Naive thymus-derived CD8-positive, alpha-beta T cell (primary cell): ENCODE results near the gene DSEL. TPM values are rescaled to one million over a fixed set of nuclear protein-coding genes. Genes with fewer than 3 reads are reported as not detected.

Source experiments
- ATAC-seq, 2 donors: fragments of 150-1000 bp; cut with Tn5 transposase in 1 of 2; sonication (Bioruptor Pico), chemical (Tn5 transposase) in 1 of 2; 1 replicate in 1 of 2; 2 replicates in 1 of 2; pipeline ENCODE4 v1.10.0; 2021; ENCODE audit warnings: mild to moderate bottlenecking in 2 of 2, moderate library complexity in 2 of 2
- POLR2A ChIA-PET: fragments of 350-600 bp; sonication (Branson Sonifier 250); formaldehyde crosslinking; loops from one replicate; lab custom pipeline; 2021; ENCODE audit warnings: antibody characterized with exemption; lab: Charles Lee
- DNase-seq, 10 donors: peaks; one replicate each; pipeline versions ENCODE4 v3.0.0 to v3.0.0-alpha.2; 2020 to 2022
- H3K27ac Mint-ChIP-seq, 10 donors: one replicate each; pipeline ENCODE4 v1.8.0; 2020 to 2022; ENCODE audit warnings: mild to moderate bottlenecking in 10 of 10, mixed read lengths in 10 of 10, moderate library complexity in 4 of 10, inconsistent platforms in 1 of 10
- H3K27me3 Mint-ChIP-seq, 5 donors: one replicate each; pipeline ENCODE4 v1.8.0; 2021 to 2022; ENCODE audit warnings: mixed read lengths in 5 of 5
- H3K36me3 Mint-ChIP-seq, 3 donors: one replicate each; pipeline ENCODE4 v1.8.0; 2020 to 2022; ENCODE audit warnings: mixed read lengths in 3 of 3, mild to moderate bottlenecking in 2 of 3, inconsistent platforms in 1 of 3
- H3K4me1 Mint-ChIP-seq, 4 donors: one replicate each; pipeline ENCODE4 v1.8.0; 2021 to 2022; ENCODE audit warnings: mixed read lengths in 4 of 4
- H3K4me3 Mint-ChIP-seq, 10 donors: one replicate each; pipeline ENCODE4 v1.8.0; 2020 to 2022; ENCODE audit warnings: mild to moderate bottlenecking in 10 of 10, mixed read lengths in 10 of 10, moderate library complexity in 6 of 10, inconsistent platforms in 1 of 10
- H3K9me3 Mint-ChIP-seq, 9 donors: one replicate each; pipeline ENCODE4 v1.8.0; 2020 to 2022; ENCODE audit warnings: mixed read lengths in 9 of 9, mild to moderate bottlenecking in 3 of 9, inconsistent platforms in 1 of 9, moderate library complexity in 1 of 9
- polyA plus RNA-seq, 3 donors: library from polyadenylated mRNA; unstranded; fragments of 300-500 nt; fragmentation: Illumina TruSeq; gene quantifications; one replicate each; pipeline ENCODE4 v1.2.3, GENCODE V29; 2021
- total RNA-seq, 8 experiments: library from RNA in 2 of 8; stranded (reverse) in 2 of 8; gene quantifications; one replicate each; pipeline ENCODE4 v1.2.3 and lab custom pipeline; 2021 to 2026

Gene DSEL
- total and polyA plus RNA-seq, 5 experiments from 2014 or later: 2.5 to 5.5 (median 3.3) TPM

DNA sequence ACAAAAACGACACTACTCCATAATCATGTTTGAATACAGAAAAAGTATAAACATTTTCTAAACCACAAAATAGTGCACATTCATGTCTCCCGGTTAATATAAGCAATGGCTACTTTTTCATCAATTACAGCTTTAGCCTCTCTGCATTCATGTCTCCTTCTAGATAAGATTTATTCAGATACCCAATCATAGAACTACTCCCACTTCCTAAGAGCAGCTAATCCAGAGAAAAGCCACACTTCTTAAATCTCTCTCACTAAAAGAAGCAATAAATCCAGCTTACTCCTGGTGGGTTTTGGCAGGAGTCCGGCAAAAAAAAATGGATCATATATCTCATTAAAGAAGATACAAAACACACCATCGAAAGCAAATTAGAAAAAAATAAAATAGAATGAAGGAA lies 20.1 kb downstream of the DSEL start:
- H3K9me3 Mint-ChIP-seq: peaks cover 0 to 9% (median 3%) of the 10 kb centered on the region in 9 donors
- peaks cover 0 to 4% (median 3%) of the 10 kb centered on the region in 5 donors for H3K27me3 Mint-ChIP-seq
- no peak overlapping the region for H3K4me3 Mint-ChIP-seq
- DNase-seq (no peak), ATAC-seq (no peak)
- H3K4me1 Mint-ChIP-seq: peaks cover 0 to 1% (median 0%) of the 10 kb centered on the region in 4 donors
- H3K36me3 Mint-ChIP-seq: peaks cover 0 to 7% (median 0%) of the 10 kb centered on the region in 3 donors
- POLR2A ChIA-PET: no interaction called here
- H3K27ac Mint-ChIP-seq: no peak overlapping the region

DNA sequence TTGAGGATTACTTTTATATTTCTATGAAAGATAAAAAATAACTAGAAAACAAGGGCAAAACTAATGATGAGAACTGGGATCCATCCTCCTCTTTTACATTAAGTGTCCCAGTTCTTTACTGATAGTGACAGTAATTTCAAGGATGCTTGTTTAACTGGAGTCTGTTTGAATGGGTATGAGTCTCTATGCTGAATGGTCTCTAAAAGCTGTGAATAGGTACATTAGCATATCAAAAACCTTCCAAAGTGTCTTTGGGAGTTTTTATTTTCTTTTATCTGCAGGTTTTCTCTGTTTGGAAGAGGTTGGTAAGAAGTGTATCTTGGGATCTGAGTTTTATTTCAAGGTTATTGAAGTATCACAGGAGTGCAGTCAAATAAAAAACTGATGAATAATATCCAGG lies 30.0 kb downstream of the DSEL start:
- no peak overlapping the region for H3K4me3 Mint-ChIP-seq
- peaks cover 2 to 9% (median 6%) of the 10 kb centered on the region in 4 donors for H3K4me1 Mint-ChIP-seq
- ATAC-seq (no peak), DNase-seq (no peak)
- no peak overlapping the region for H3K27ac Mint-ChIP-seq
- H3K36me3 Mint-ChIP-seq: peaks cover 0 to 2% (median 0%) of the 10 kb centered on the region in 3 donors
- peaks cover 0 to 2% (median 0%) of the 10 kb centered on the region in 5 donors for H3K27me3 Mint-ChIP-seq
- no peaks in the 10 kb centered on the region for H3K9me3 Mint-ChIP-seq
- POLR2A ChIA-PET: no interaction called here

DNA sequence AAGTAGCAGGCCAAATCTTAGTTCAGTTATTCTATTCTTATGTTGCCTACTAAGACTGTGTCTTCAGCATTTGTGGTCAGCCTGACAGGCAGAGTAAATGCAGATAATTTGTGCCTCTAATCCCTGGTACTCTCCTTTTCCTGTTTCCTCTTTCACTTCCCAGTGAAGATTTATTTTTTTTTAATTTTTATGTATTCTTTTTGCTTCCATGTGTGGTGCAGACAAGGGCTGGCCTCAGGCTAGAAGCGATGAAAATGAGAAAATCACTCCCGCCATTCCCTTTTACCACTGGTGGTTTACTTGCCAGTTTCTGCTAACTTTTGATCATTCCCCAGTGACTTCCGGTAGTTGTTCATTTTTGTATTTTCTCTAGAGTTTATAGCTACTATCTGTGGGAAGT lies 30.9 kb downstream of the DSEL start:
- Mint-ChIP-seq H3K9me3 (no peaks in the 10 kb centered on the region), H3K4me3 (no peak overlapping the region), H3K27ac (no peak overlapping the region), H3K27me3 (peaks cover 0 to 2% (median 0%) of the 10 kb centered on the region in 5 donors), H3K4me1 (peaks cover 2 to 9% (median 6%) of the 10 kb centered on the region in 4 donors), H3K36me3 (peaks cover 0 to 2% (median 0%) of the 10 kb centered on the region in 3 donors)
- no peak for DNase-seq
- ATAC-seq: no peak
- POLR2A ChIA-PET: no interaction called here

DNA sequence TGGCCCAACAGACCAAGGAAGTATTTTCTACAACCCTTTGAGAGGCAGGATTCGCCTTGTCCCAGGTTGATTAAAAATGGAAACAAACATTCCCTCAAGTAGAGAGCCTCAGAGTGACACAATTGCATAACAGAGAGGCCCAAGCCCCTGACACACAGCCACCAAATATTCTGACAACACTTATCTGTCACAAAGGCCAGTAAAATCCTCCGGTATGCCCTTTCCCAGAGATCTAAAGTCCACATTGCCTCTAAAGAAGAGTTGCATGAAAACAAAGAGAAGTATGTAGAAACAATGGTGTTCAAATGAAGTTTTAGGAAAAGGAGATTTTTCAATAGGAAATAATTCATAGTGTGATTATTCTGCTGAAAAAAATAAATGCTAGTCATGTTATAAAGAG lies 32.1 kb downstream of the DSEL start:
- Mint-ChIP-seq H3K27me3 (peaks cover 0 to 2% (median 0%) of the 10 kb centered on the region in 5 donors), H3K27ac (peak overlapping the region in 1 of 10 donors; percentile 12), H3K4me1 (peaks cover 2 to 9% (median 6%) of the 10 kb centered on the region in 4 donors), H3K36me3 (peaks cover 0 to 4% (median 0%) of the 10 kb centered on the region in 3 donors), H3K9me3 (no peaks in the 10 kb centered on the region), H3K4me3 (no peak overlapping the region)
- POLR2A ChIA-PET: interaction anchor here (0.6 kb wide), 1 partner anchor 399 kb away, joined by 3 read pairs; no protein-coding TSS in a partner anchor
- no peak for ATAC-seq
- no peak for DNase-seq

DNA sequence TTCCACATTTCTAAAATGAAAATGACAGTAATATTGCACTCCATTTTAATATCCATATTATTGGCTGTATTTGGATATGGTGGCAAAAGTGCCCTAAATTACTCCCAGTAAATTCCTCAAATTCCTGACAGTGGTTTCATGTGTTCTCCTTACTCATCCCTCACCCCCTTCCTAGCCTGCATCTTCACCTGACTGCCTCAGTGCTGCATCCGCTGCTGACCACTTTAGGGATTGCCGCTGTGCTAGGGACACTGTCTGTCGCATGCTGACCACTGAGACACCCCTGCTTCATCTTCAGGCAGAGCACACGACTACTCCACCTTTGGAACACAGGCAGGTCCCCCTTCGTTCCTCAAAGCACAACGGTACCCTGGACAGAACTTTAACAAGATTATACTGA lies 32.6 kb downstream of the DSEL start:
- H3K4me3 Mint-ChIP-seq: no peak overlapping the region
- ATAC-seq (no peak), DNase-seq (no peak)
- H3K27ac Mint-ChIP-seq: peak overlapping the region in 1 of 10 donors; percentile 67
- peaks cover 0 to 2% (median 0%) of the 10 kb centered on the region in 5 donors for H3K27me3 Mint-ChIP-seq
- peaks cover 0 to 4% (median 0%) of the 10 kb centered on the region in 3 donors for H3K36me3 Mint-ChIP-seq
- peaks cover 2 to 9% (median 6%) of the 10 kb centered on the region in 4 donors for H3K4me1 Mint-ChIP-seq
- POLR2A ChIA-PET: no interaction called here
- no peaks in the 10 kb centered on the region for H3K9me3 Mint-ChIP-seq

DNA sequence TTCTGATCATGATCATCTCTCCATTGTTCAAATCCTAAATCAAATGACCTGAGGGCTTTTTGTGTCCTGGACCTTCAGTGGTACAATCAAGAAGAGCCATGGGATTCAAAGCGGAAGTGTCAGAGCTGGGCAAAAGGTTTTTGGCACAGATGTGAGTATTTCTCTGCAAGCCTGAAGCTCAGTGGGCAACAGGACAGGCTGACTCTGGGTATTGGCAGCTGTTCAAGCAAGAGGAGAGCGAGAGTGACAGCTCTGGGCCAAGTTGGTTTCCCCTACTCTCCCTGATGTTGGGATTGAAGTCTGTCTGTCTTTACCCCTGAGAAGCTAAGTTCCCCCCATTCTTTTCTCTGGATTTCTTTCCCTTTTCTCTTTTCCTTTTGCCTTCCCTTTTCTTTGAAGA lies 33.3 kb downstream of the DSEL start:
- DNase-seq (no peak), ATAC-seq (peak in 1 of 2 donors; percentile 36)
- no peaks in the 10 kb centered on the region for H3K9me3 Mint-ChIP-seq
- peak overlapping the region in 1 of 10 donors; percentile 41 for H3K4me3 Mint-ChIP-seq
- peak overlapping the region in 2 of 10 donors; percentile 18 to 24 for H3K27ac Mint-ChIP-seq
- peaks cover 2 to 9% (median 6%) of the 10 kb centered on the region in 4 donors for H3K4me1 Mint-ChIP-seq
- peaks cover 0 to 4% (median 0%) of the 10 kb centered on the region in 3 donors for H3K36me3 Mint-ChIP-seq
- POLR2A ChIA-PET: no interaction called here
- peaks cover 0 to 2% (median 0%) of the 10 kb centered on the region in 5 donors for H3K27me3 Mint-ChIP-seq

DNA sequence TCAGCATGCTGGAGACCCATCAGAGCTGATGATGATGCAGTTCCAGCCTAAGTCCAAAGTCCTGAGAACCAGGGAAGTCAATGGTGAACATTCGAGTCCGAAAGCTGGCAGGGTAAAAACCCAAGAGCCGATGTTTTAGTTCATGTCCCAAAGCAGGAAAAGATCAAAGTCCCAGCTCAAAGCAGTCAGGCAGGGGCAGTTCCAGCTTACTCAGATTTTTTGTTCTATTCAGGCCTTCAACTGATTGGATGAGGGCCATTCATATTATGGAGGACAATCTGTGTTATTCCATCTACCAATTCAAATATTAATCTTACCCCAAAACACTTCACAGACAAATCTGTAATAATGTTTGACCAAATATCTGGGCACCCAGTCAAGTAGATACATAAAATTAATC lies 38.3 kb downstream of the DSEL start:
- Mint-ChIP-seq H3K36me3 (peaks cover 0 to 3% (median 0%) of the 10 kb centered on the region in 3 donors), H3K27ac (peak overlapping the region in 1 of 10 donors; percentile 13)

DNA sequence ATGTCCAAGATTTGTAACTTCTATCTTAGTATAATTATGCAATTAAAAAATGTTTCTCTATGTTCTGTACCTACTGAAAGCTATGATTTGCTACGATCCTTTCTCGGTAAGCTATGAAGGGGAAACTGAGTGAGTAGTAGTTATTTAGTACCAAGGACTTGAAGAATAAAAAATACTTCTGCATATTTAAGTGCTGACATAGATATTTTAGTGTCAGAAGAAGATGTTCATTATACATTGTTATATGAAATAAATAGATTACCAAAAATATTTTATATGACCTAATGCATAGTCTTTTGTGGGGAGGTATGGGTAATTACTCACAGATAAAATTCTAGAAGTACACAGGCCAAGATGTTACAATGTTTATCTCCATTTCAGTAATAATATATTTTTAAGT lies 39.0 kb downstream of the DSEL start:
- Mint-ChIP-seq H3K27me3 (peaks cover 0 to 1% (median 0%) of the 10 kb centered on the region in 5 donors), H3K36me3 (peaks cover 0 to 3% (median 0%) of the 10 kb centered on the region in 3 donors), H3K4me1 (no peaks in the 10 kb centered on the region), H3K9me3 (peaks cover 0 to 2% (median 0%) of the 10 kb centered on the region in 9 donors), H3K27ac (no peak overlapping the region), H3K4me3 (no peak overlapping the region)
- POLR2A ChIA-PET: no interaction called here
- ATAC-seq (no peak), DNase-seq (no peak)

More for the DNA sequence above, 38.3 kb downstream of the DSEL start:
- Mint-ChIP-seq H3K9me3 (peaks cover 0 to 2% (median 0%) of the 10 kb centered on the region in 9 donors), H3K4me3 (no peak overlapping the region), H3K4me1 (peaks cover 2 to 3% (median 2%) of the 10 kb centered on the region in 4 donors), H3K27me3 (peaks cover 0 to 1% (median 0%) of the 10 kb centered on the region in 5 donors)
- DNase-seq (no peak), ATAC-seq (no peak)
- POLR2A ChIA-PET: no interaction called here

DNA sequence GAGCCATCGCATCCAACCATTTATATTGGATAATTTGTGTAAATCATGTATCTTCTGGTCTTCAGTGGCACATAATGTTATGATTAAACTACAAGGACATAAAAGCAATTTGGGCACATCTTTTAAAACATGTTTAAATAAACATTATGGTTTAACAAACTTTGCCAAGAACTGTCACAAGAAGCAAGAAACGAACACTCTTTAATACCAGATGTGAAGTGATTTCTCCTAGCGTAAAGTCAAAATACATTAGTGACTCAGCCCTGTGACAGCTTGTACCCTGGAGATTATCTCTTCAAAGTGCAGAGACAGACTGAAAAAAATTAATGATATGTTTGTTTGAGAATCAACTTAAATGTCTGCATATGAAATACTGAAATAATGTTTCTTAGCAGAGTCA lies 39.9 kb downstream of the DSEL start:
- peaks cover 0 to 1% (median 0%) of the 10 kb centered on the region in 5 donors for H3K27me3 Mint-ChIP-seq
- H3K4me1 Mint-ChIP-seq: no peaks in the 10 kb centered on the region
- DNase-seq (no peak), ATAC-seq (no peak)
- peaks cover 0 to 3% (median 0%) of the 10 kb centered on the region in 3 donors for H3K36me3 Mint-ChIP-seq
- POLR2A ChIA-PET: no interaction called here
- peaks cover 0 to 2% (median 0%) of the 10 kb centered on the region in 9 donors for H3K9me3 Mint-ChIP-seq
- H3K27ac Mint-ChIP-seq: no peak overlapping the region
- no peak overlapping the region for H3K4me3 Mint-ChIP-seq

DNA sequence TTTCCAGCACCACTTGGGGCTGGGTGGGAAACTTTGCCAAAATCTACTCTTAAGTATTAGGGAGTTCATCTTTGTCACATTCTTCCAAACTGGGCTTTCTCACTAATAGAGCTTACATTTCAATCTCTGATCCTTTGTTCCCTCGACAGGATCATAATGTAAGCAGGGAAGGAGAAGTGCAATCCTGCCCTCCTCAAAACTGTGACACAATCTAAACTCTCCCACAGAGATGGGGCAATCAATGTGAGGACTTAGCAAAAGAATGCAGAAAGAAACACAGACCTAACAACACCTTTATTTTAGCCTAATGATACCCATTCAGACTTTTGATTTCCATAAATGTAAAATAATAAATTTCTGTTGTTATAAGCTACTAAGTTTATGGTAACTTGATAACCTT lies 40.8 kb downstream of the DSEL start:
- Mint-ChIP-seq H3K27ac (no peak overlapping the region), H3K4me1 (no peaks in the 10 kb centered on the region), H3K27me3 (peaks cover 0 to 1% (median 0%) of the 10 kb centered on the region in 5 donors), H3K4me3 (no peak overlapping the region), H3K36me3 (peaks cover 0 to 3% (median 0%) of the 10 kb centered on the region in 3 donors), H3K9me3 (peaks cover 0 to 2% (median 0%) of the 10 kb centered on the region in 9 donors)
- DNase-seq: no peak
- POLR2A ChIA-PET: no interaction called here
- ATAC-seq: no peak

DNA sequence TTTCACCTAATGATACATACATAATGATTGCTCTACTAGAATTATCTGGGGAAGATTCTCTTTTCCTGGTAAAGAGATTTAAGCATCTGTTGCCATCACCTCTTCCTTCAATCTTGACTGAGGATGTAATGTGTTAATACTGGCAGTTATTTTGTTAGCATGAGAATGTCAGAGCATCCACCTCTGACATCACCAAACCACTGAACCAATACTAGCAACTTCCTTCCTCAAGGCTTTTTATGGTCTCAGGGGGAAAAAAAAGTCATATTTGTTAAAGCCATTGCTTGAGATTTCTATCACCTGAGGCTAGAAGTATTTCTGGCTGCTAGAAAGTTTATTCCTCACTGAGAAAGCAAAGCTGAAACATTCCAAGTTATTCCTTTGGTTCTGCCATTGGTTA lies 48.5 kb downstream of the DSEL start:
- peaks cover 0 to 4% (median 0%) of the 10 kb centered on the region in 3 donors for H3K36me3 Mint-ChIP-seq
- POLR2A ChIA-PET: no interaction called here
- H3K4me3 Mint-ChIP-seq: no peak overlapping the region
- H3K27ac Mint-ChIP-seq: peak overlapping the region in 1 of 10 donors; percentile 41
- DNase-seq (peak in 2 of 10 donors; percentile 31 to 37), ATAC-seq (peak in 1 of 2 donors; percentile 80)
- H3K4me1 Mint-ChIP-seq: peaks cover 8 to 19% (median 14%) of the 10 kb centered on the region in 4 donors
- H3K27me3 Mint-ChIP-seq: peaks cover 0 to 2% (median 0%) of the 10 kb centered on the region in 5 donors
- peaks cover 0 to 6% (median 0%) of the 10 kb centered on the region in 9 donors for H3K9me3 Mint-ChIP-seq

DNA sequence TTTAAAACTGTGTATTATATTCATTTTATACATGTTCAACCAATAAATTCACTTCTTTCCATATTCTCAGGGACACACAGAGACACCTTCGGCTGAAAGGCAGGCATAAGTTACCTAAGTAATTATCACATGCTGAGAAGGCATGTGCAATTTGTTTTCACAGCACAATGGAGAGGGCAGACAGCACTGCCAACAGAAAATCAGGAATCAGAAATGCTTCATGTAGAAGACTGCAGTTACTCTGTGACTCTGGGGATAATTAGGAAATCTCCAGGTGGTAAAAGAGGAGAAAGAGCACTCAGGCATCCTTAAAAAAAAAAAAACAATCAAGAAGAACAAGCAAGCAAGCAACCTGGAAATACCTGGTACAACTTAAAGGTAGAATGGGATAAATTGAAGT lies 49.3 kb downstream of the DSEL start:
- POLR2A ChIA-PET: no interaction called here
- Mint-ChIP-seq H3K27me3 (peaks cover 0 to 2% (median 0%) of the 10 kb centered on the region in 5 donors), H3K4me3 (no peak overlapping the region), H3K9me3 (peaks cover 0 to 6% (median 0%) of the 10 kb centered on the region in 9 donors), H3K36me3 (peaks cover 0 to 7% (median 0%) of the 10 kb centered on the region in 3 donors), H3K27ac (no peak overlapping the region), H3K4me1 (peaks cover 8 to 19% (median 14%) of the 10 kb centered on the region in 4 donors)
- DNase-seq: no peak
- ATAC-seq: no peak

DNA sequence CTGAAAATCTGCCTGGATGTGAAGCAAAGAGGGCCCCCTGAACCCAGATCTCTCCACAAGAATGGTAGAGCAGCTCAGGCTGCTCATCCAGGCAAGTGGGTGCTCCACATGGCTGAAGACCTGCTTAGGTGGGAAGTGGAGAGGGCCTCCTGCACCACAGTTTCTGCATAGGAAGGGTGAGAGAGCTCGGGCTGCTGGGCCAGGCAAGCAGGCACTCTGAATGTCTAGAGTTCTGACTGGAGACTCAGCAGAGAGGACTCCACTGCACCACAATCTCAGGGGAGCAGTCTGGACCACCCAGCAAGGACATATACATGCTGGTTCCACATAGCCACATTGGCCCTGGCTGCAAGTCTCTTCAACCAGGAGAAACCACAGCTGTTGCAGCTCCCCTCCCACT lies 52.0 kb downstream of the DSEL start:
- Mint-ChIP-seq H3K27me3 (peaks cover 0 to 2% (median 0%) of the 10 kb centered on the region in 5 donors), H3K27ac (no peak overlapping the region), H3K36me3 (peaks cover 0 to 7% (median 6%) of the 10 kb centered on the region in 3 donors), H3K4me1 (peaks cover 11 to 25% (median 21%) of the 10 kb centered on the region in 4 donors), H3K9me3 (peaks cover 0 to 12% (median 0%) of the 10 kb centered on the region in 9 donors), H3K4me3 (no peak overlapping the region)
- POLR2A ChIA-PET: no interaction called here
- no peak for ATAC-seq
- DNase-seq: no peak
